GM10248 (cell line): ENCODE data around the gene AHR.

ENCODE experiments used
- CTCF ChIA-PET: fragments of 300-600 bp; sonication (Branson Sonifier 250); formaldehyde crosslinking; extraction: SDS; loops from one replicate; lab custom pipeline; 2021; ENCODE audit warnings: antibody characterized with exemption; lab: Yijun Ruan, JAX
- POLR2A ChIA-PET: fragments of 350-650 bp; sonication (Branson Sonifier 250); formaldehyde crosslinking; extraction: SDS; loops from one replicate; lab custom pipeline; 2020; ENCODE audit warnings: antibody characterized with exemption; lab: Yijun Ruan, JAX
- DNase-seq: peaks from one replicate; pipeline ENCODE4 v3.0.0; 2012; ENCODE audit errors: extremely low spot score
- CTCF ChIP-seq: IDR thresholded peaks from 2 replicates; pipeline ENCODE4 v1.5.1; 2012; ENCODE audit warnings: mild to moderate bottlenecking, low read depth; ENCODE audit errors: extremely low read depth, missing control alignments, control extremely low read depth

AHR gene

GRCh38 chr7:17298102-17298839, at the start of gene AHR:
TSS of gene AHR (plus strand) at chr7:17298652. CDS start at chr7:17299265, 613 bp downstream.
- CTCF ChIA-PET, result interaction anchor here (1.1 to 4.0 kb wide), 4 partner anchors 11 to 315 kb away, joined by 3 to 19 read pairs (median 4); no protein-coding TSS in a partner anchor
- POLR2A ChIA-PET, result interaction anchor here (0.7 to 1.2 kb wide), 5 partner anchors 9 to 462 kb away, joined by 3 to 6 read pairs (median 5); no protein-coding TSS in a partner anchor
- no peak for TF ChIP-seq CTCF
- peak; percentile 91 for DNase-seq

- no peak for TF ChIP-seq CTCF
- ChIA-PET CTCF (interaction anchor here (1.1 kb wide), 1 partner anchor 45 kb away, joined by 3 read pairs; no protein-coding TSS in a partner anchor), POLR2A (no interaction called here)
- DNase-seq, result no peak
Observed at GRCh38 chr7:17253885-17254284, 44.6 kb upstream of the AHR start.

GRCh38 chr7:17255926-17256325, 42.5 kb upstream of the AHR start:
- no peak for DNase-seq
- ChIA-PET CTCF (no interaction called here), POLR2A (no interaction called here)
- TF ChIP-seq CTCF, result no peak

GRCh38 chr7:17256375-17256774, 42.1 kb upstream of the AHR start:
- TF ChIP-seq CTCF, result no peak
- no peak for DNase-seq
- ChIA-PET POLR2A (no interaction called here), CTCF (no interaction called here)

GRCh38 chr7:17266565-17266964, 31.9 kb upstream of the AHR start:
- TF ChIP-seq CTCF, result no peak
- CTCF ChIA-PET, result no interaction called here
- no peak for DNase-seq
- POLR2A ChIA-PET, result no interaction called here

GRCh38 chr7:17269341-17270221, 28.9 kb upstream of the AHR start:
- ChIA-PET CTCF (interaction anchor here (1.7 kb wide), 1 partner anchor 8 kb away, joined by 5 read pairs; no protein-coding TSS in a partner anchor), POLR2A (no interaction called here)
- TF ChIP-seq CTCF, result no peak
- no peak for DNase-seq
